DMS53 (cell line): ENCODE results near the gene NCEH1.
A peak's percentile ranks its signal among the peaks of the same experiment; 100 is the strongest.
"Not testable (repeated sequence)": the region's sequence is repeated elsewhere in the genome, so short reads cannot be mapped to it uniquely, and the experiment has no call there.

Source experiments
- DNase-seq: peaks from one replicate; lab custom pipeline; 2025; lab: John Stamatoyannopoulos, UW

Gene NCEH1

GRCh38 chr3:172707030-172707429, 3.8 kb downstream of the NCEH1 start:
- no peak for DNase-seq

GRCh38 chr3:172705170-172705569, 5.7 kb downstream of the NCEH1 start:
- DNase-seq: no peak

- DNase-seq: no peak
Observed at GRCh38 chr3:172704001-172704400, 6.9 kb downstream of the NCEH1 start.

GRCh38 chr3:172702731-172703130, 8.1 kb downstream of the NCEH1 start:
- DNase-seq: not testable (repeated sequence)

- no peak for DNase-seq
Observed at GRCh38 chr3:172702256-172702655, 8.6 kb downstream of the NCEH1 start.

GRCh38 chr3:172701751-172702150, 9.1 kb downstream of the NCEH1 start:
- peak; percentile 20 for DNase-seq

GRCh38 chr3:172700936-172701455, 9.9 kb downstream of the NCEH1 start:
- no peak for DNase-seq

- no peak for DNase-seq
Observed at GRCh38 chr3:172700256-172700655, 10.6 kb downstream of the NCEH1 start.

- DNase-seq: no peak
Observed at GRCh38 chr3:172699031-172699430, 11.8 kb downstream of the NCEH1 start.

- DNase-seq: no peak
Observed at GRCh38 chr3:172698631-172699030, 12.2 kb downstream of the NCEH1 start.

GRCh38 chr3:172697558-172697957, 13.3 kb downstream of the NCEH1 start:
- DNase-seq: no peak

GRCh38 chr3:172696357-172696756, 14.5 kb downstream of the NCEH1 start:
- no peak for DNase-seq

GRCh38 chr3:172694573-172695246, 16.2 kb downstream of the NCEH1 start:
- DNase-seq: no peak

GRCh38 chr3:172692751-172693338, 18.0 kb downstream of the NCEH1 start:
- peak; percentile 9 for DNase-seq

- no peak for DNase-seq
Observed at GRCh38 chr3:172690936-172691335, 19.9 kb downstream of the NCEH1 start.

GRCh38 chr3:172688588-172688987, 22.3 kb downstream of the NCEH1 start:
- DNase-seq: no peak

- no peak for DNase-seq
Observed at GRCh38 chr3:172687501-172687900, 23.4 kb downstream of the NCEH1 start.

- DNase-seq: no peak
Observed at GRCh38 chr3:172685331-172686214, 25.3 kb downstream of the NCEH1 start.

GRCh38 chr3:172680684-172681083, 30.2 kb downstream of the NCEH1 start:
- DNase-seq: no peak

GRCh38 chr3:172679599-172679998, 31.3 kb downstream of the NCEH1 start:
- no peak for DNase-seq

- DNase-seq: no peak
Observed at GRCh38 chr3:172678068-172678467, 32.8 kb downstream of the NCEH1 start.

- no peak for DNase-seq
Observed at GRCh38 chr3:172676196-172676922, 34.5 kb downstream of the NCEH1 start.
